WI38 (cell line): ENCODE results near the gene SAV1.

Experiments used
- H3K4me3 ChIP-seq: 2 replicates; pipeline ENCODE4 v1.5.1; 2011; ENCODE audit warnings: low read depth, mild to moderate bottlenecking, control low read depth, low read length
- TF ChIP-seq, protein P1 (sequence below): IDR thresholded peaks from 2 replicates; pipeline ENCODE4 v1.5.1; 2012; ENCODE audit warnings: low read depth, mild to moderate bottlenecking, control low read depth, low read length

Gene SAV1

DNA sequence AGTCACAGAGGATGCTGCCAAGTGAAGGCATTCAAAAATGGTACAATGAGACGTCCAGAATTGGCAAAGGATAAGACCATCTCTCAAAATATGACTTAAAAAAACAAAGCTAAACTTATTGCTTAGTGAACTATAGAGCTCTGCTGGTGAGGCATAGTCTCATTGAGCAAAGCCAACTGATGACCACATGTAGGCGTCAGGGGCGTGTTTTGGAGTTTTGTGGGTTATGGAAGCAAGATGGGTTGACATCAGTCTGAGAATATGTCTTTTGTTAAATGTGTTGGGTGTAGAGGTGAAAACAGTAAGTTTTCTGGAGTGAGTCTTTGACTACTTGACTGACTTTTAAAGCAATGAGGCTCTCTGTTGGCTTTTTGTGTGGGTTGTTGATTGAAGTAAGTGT is 60.9 kb downstream of the SAV1 start:
- TF ChIP-seq, protein P1, sequence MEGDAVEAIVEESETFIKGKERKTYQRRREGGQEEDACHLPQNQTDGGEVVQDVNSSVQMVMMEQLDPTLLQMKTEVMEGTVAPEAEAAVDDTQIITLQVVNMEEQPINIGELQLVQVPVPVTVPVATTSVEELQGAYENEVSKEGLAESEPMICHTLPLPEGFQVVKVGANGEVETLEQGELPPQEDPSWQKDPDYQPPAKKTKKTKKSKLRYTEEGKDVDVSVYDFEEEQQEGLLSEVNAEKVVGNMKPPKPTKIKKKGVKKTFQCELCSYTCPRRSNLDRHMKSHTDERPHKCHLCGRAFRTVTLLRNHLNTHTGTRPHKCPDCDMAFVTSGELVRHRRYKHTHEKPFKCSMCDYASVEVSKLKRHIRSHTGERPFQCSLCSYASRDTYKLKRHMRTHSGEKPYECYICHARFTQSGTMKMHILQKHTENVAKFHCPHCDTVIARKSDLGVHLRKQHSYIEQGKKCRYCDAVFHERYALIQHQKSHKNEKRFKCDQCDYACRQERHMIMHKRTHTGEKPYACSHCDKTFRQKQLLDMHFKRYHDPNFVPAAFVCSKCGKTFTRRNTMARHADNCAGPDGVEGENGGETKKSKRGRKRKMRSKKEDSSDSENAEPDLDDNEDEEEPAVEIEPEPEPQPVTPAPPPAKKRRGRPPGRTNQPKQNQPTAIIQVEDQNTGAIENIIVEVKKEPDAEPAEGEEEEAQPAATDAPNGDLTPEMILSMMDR = no peak
- no peak overlapping the region for H3K4me3 ChIP-seq

DNA sequence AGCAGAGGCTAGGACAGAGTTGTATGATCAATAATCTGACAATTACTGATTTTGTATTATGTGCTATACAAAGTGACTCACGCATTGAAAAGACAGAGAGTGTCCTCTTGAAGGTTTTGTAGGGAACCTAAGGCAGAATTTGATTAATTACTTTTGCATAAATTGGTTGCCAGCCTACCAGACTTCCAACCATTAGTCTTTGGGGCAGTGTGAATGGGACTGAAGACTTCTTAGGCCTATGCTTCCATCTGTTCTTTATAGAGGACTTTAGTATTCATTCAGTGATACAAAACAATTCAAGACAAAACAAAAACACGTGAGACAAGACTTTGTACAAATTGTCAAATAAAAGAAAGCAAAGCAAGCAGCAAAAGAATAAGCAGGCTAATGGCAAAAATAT is 61.6 kb downstream of the SAV1 start:
- no peak overlapping the region for H3K4me3 ChIP-seq
- TF ChIP-seq, protein P1 = no peak

DNA sequence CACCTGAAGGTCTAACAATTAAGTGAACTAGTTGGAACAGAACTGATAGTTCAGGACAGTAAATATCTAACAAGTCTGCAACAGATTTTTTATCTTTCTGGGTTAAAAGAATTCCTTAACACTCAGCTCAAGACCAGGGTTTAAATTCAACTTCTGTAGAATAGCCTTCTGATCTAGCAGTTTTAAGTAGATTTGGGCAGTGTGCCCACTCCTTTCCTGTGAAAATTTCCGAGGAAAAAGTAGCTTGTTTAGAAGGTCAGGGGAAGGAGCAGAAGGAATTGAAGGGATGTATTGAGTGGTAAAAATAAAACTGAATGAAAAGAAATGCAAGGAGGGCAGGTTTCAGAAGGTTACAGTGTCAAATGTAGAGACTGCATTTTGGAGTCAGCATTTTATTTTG is 62.3 kb downstream of the SAV1 start:
- H3K4me3 ChIP-seq = no peak overlapping the region
- TF ChIP-seq, protein P1 = no peak

DNA sequence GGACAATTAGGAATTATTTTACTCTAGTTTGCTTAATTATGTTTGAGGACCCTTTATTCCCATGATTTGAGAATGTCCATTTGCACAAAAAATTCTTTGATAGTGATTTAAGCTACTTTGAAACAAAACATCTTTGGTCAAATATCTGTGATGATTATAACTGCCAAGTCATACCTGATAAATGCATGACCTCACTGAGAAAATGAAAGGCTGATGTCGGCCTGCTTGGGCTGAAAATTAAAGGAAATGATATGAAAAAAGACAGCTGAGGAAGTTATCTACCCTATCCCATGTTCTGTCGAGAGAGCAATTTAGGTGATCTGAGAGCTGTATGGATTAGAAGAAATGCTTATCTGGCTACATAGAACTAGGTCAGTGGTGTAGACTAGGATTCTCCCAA is 64.5 kb downstream of the SAV1 start:
- TF ChIP-seq, protein P1 = no peak
- H3K4me3 ChIP-seq = no peak overlapping the region

DNA sequence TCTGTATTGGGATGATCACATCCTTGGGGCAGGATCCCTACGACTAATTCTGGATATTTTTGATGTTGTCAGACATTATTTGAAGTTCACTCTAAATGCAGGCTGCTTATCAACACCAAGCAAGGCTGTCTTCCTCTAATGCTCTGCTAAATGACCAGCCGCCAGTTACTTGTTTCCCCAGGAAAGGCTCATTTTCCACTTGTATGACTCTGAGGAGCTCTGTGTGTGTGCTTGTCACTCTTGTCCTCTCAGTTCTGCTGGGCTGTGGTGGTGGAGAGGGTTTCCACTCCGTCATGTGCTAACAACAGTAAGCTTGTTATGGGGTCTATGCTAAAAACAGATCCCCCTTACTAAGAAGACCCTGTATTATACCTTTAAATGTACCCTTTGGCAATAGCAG is 66.1 kb downstream of the SAV1 start:
- H3K4me3 ChIP-seq = no peak overlapping the region
- TF ChIP-seq, protein P1 = no peak

DNA sequence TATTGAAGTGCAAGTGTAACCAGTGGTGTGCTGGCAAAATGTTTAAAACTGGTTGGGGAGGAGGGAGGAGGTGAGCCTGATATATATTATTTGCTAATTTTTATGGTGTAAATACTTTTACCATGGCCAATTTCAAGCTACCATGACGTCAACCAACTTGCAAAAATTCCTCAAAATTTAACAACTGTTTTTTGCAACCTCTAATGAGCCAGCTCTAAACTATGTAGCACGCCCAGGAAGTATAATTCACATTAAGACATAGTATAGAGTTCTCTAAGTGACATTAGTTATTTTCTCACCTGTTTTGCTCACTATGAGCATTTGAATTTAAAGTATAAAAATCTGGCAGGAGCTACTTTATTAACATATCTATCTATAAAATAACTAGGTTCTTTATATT is 66.7 kb downstream of the SAV1 start:
- no peak overlapping the region for H3K4me3 ChIP-seq
- TF ChIP-seq, protein P1 = no peak

DNA sequence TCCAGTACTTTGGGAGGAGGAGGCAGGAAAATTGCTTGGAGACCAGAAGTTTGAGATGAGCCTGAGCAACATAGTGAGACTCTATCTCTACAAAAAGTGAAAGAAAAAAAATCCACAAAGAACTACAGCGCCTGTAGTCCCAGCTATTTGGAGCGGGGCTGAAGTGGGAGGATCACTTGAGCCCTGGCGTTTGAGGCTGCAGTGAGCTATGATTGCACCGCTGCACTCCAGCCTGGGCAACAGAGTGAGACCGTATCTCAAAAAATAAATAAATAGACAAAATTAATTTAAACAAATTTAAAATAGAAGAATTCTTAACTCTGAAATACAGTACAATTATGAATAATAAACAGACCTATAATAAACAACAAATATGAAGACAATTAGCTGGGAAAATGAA is 67.3 kb downstream of the SAV1 start:
- H3K4me3 ChIP-seq = no peak overlapping the region
- TF ChIP-seq, protein P1 = no peak
